ENCODE data around the gene PRXL2A.
"Not testable (repeated sequence)": the region's sequence is repeated elsewhere in the genome, so short reads cannot be mapped to it uniquely, and the experiment has no call there.

PRXL2A gene

DNA sequence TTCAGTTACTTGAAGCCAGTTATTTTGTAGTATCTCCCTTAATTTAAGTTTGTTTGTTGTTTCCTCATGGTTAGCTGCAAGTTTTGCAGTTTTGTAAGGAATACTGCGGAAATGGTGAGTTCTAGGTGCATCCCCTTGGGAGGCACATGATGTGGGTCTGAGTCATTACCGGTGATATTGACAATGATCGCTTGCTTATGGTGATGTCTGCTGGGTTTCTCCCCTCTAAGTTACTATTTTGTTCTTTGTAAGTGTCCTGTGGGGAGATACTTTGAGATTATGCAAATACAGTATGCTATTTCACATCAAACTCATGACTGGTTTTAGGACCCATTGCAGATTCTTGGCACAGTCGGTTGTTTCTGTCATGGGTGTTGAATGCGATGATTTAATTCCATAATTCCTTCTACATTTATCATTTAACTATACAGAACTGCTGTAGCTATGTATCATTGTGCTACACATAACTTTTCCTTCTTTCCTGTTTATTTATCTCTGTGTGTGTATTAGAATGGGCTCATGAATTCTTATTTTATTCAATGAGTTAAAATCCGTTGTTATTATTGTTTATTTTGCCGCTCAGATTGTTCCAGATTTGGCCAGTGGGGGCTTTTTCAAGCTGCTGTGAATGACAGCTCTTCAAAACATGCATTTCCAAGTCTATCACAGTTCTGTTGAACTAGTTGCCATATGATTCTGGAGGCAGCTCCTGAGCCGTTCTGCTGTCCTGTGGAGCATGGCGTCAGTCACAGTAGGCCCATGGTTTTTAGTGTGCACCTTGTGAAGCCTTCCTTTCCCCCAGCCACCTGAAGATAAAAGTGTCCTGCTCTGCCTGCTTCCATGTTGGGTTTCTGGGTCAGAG lies 64.1 kb downstream of the PRXL2A start:
- TF ChIP-seq, protein P1, sequence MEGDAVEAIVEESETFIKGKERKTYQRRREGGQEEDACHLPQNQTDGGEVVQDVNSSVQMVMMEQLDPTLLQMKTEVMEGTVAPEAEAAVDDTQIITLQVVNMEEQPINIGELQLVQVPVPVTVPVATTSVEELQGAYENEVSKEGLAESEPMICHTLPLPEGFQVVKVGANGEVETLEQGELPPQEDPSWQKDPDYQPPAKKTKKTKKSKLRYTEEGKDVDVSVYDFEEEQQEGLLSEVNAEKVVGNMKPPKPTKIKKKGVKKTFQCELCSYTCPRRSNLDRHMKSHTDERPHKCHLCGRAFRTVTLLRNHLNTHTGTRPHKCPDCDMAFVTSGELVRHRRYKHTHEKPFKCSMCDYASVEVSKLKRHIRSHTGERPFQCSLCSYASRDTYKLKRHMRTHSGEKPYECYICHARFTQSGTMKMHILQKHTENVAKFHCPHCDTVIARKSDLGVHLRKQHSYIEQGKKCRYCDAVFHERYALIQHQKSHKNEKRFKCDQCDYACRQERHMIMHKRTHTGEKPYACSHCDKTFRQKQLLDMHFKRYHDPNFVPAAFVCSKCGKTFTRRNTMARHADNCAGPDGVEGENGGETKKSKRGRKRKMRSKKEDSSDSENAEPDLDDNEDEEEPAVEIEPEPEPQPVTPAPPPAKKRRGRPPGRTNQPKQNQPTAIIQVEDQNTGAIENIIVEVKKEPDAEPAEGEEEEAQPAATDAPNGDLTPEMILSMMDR (IDR thresholded peaks at IDR 0.05), result no peak
- DNase-seq (ENCODE audit: low spot score), result no peak
- H3K27ac ChIP-seq, result no peak overlapping the region
- H3K4me3 ChIP-seq, result no peak overlapping the region

DNA sequence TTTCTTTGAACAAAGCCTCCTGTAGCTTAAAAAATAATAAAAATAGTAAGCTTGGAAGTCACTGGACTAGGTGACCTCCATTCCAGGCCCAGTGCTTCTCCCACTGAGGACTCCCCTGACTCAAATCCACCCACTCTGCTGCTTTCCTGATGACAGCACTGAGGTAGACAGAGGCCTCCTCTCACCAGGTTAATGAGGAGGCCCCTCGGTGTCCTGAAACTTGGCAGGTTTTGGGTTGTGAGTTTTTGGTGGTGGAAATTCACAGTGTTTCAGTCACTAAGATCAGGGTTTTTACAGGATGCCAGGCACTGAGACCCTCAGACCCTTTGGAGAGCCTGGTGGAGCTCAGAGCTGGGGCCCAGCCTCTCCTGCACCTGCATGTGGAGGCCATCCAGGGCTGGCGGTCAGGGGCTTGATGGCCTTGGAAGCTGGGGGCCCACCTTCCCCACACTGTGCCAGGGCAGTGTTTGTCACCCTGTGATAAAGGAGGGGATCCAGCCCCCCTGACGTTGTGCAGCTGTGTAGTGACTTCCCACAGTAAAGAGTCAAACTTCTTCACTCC lies 64.8 kb downstream of the PRXL2A start:
- Histone ChIP-seq H3K27ac (no peak overlapping the region), H3K4me3 (no peak overlapping the region)
- TF ChIP-seq, protein P1 (IDR thresholded peaks at IDR 0.05), result no peak
- no peak for DNase-seq (ENCODE audit: low spot score)

DNA sequence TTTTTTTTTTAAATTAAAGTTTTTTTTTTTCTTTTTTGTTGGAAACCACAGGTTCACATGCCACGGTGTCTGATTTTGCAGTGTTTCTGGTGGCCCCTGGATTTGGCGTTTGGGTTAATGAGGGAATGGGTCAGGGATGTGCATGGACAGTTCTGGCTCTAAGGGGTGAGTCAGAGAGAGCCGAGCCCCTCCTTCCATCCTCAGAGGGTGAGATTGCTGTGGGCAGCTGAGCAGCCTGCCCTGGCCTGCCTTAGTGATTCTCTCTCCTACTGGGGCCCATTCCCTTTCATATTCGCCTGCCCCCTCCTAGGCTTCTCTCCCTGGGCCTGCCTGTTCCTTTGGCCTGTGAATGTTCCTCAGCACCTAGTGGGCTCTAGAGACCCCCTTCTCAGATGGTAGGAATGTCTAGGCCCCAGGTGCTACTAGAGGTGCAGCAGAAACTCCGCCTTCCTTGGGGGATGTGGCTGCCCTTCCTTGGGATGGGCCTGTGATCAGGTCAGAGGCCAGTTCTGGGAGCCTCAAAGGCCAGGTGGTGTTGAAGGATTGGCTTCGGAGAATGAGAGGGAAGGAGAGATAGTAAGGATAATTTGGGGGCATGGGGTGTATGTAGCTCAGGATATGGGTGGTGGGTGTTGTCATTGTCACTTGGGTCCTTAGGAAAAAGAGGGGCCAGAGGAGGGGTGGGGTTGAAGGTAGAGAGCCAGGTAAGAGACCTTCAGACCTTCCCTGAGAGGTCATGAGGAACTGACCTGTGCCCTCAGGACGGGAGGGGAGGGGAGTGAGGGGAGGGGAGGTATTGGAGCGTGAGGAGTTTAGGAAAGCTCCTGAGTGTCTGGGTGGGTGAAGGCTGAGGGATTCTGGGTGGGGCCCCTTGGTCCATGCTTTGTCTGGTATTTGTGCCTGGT lies 65.6 kb downstream of the PRXL2A start:
- TF ChIP-seq, protein P1 (IDR thresholded peaks at IDR 0.05), result no peak
- Histone ChIP-seq H3K4me3 (no peak overlapping the region), H3K27ac (peak overlapping the region in 1 of 2 donors; percentile 31)
- DNase-seq (ENCODE audit: low spot score), result no peak

DNA sequence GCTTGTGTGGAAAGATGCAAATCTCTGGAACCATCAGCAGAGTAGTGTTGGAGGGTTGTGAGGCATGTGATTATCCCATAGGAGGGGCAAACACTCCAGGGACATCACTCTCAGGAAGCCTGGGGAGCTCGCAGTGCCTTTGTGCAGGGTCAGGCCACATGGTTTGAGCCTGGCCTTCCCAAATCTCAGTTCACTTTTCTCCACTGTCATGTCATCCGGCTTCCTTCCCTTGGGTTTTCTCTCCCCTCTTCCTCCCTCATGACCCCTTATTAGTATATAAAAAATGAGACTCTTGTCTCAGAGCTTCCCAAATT lies 66.2 kb downstream of the PRXL2A start:
- Histone ChIP-seq H3K4me3 (no peak overlapping the region), H3K27ac (peak overlapping the region in 1 of 2 donors; percentile 21)
- no peak for DNase-seq (ENCODE audit: low spot score)
- TF ChIP-seq, protein P1 (IDR thresholded peaks at IDR 0.05), result no peak

DNA sequence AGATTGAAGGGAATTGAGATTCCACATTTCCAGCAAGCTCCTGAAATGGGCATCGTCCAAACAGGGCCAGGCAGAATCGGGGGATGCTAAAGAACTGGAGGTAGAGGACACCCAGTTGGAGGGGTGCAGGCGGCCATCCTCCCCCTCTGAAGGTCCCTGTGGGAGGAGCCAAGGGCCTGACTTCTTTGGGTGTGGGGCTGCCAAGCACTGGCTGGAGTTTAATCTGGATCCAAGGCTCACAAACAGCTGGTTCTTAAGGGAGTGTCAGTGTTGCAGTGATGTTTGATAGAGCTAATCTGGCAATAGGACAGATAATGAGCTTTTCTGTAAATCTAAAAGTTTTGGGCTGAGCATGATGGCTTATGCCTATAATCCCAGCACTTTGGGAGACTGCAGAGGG lies 66.6 kb downstream of the PRXL2A start:
- no peak for DNase-seq (ENCODE audit: low spot score)
- TF ChIP-seq, protein P1 (IDR thresholded peaks at IDR 0.05), result no peak
- Histone ChIP-seq H3K4me3 (no peak overlapping the region), H3K27ac (peak overlapping the region in 1 of 2 donors; percentile 10)

DNA sequence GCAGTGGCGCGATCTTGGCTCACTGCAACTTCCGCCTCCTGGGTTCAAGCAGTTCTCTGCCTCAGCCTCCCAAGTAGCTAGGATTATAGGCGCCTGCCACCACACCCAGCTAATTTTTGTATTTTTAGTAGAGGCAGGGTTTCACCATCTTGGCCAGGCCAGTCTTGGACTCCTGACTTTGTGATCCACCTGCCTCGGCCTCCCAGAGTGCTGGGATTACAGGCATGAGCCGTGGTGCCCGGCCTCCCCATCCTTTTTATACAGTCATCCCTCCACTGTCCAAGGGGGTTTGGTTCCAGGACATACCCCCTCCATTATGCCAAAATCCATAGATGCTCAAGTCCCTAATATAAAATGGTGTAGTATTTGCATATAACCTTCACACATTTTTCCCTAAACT lies 67.3 kb downstream of the PRXL2A start:
- not testable (repeated sequence) for DNase-seq (ENCODE audit: low spot score); H3K27ac ChIP-seq; H3K4me3 ChIP-seq

DNA sequence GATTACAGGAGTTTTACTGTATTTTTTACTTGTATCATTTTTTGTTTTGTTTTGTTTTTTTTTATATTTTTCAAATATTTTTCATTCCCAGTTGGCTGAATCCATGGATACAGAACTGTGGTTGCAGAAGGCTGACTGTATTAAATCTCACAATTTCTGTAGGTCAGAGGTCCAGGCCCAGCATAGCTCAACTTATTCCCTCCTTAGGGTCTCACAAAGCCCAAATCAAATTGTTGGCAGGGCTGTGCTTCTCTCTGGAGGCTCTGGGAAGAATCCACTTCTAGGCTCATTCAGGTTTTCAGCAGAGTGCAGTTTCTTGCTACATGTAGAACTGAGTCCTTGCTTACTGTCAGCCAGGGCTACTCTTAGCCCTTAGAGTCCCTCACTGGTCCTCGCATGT lies 68.3 kb downstream of the PRXL2A start:
- Histone ChIP-seq H3K4me3 (no peak overlapping the region), H3K27ac (no peak overlapping the region)
- TF ChIP-seq, protein P1 (IDR thresholded peaks at IDR 0.05), result no peak
- no peak for DNase-seq (ENCODE audit: low spot score)
